ENCODE measurements around the gene UACA.
A peak's percentile ranks its signal among the peaks of the same experiment; 100 is the strongest.

UACA gene

GRCh38 chr15:70643106-70643782, 120.1 kb downstream of the UACA start:
- WGBS (ENCODE audit: insufficient coverage), result 94% methylated on average over 6 of the region's 8 CpGs
- POLR2A ChIA-PET, result interaction anchor here (1.6 kb wide), 1 partner anchor 10 kb away, joined by 3 read pairs; no protein-coding TSS in a partner anchor
- H3K36me3 ChIP-seq (ENCODE audit: control insufficient read depth in 4 of 4, insufficient read depth in 4 of 4, low read length in 3 of 4), result no peaks in the 10 kb centered on the region

GRCh38 chr15:70636540-70637165, 126.7 kb downstream of the UACA start:
- H3K9me3 ChIP-seq (ENCODE audit: control extremely low read depth in 1 of 5, control insufficient read depth in 4 of 5, insufficient read depth in 2 of 5, low read depth in 1 of 5, low read length in 4 of 5), result no peaks in the 10 kb centered on the region
- H3K27ac ChIP-seq (ENCODE audit: insufficient read depth in 1 of 2, low read depth in 1 of 2, low read length in 2 of 2, poor library complexity in 1 of 2, severe bottlenecking in 2 of 2), result no peak overlapping the region
- H3K4me3 ChIP-seq (ENCODE audit: control insufficient read depth in 1 of 7, extremely low read depth in 1 of 7, insufficient read depth in 4 of 7, low read depth in 2 of 7, low read length in 6 of 7), result peak overlapping the region in 1 of 7 experiments; percentile 10
- peak; percentile 48 to 75 (median 71) for DNase-seq
- peaks cover 3 to 37% (median 6%) of the 10 kb centered on the region in 4 experiments for H3K4me1 ChIP-seq (ENCODE audit: control extremely low read depth in 1 of 4, control insufficient read depth in 4 of 4, insufficient read depth in 4 of 4, low read length in 3 of 4)
- POLR2A ChIA-PET, result no interaction called here
- H3K36me3 ChIP-seq (ENCODE audit: control insufficient read depth in 4 of 4, insufficient read depth in 4 of 4, low read length in 3 of 4), result no peaks in the 10 kb centered on the region
- peaks cover 0 to 7% (median 2%) of the 10 kb centered on the region in 5 experiments for H3K27me3 ChIP-seq (replicated peaks in 2 of 5; ENCODE audit: control insufficient read depth in 4 of 5, insufficient read depth in 5 of 5, low read length in 4 of 5)
- WGBS (ENCODE audit: insufficient coverage), result 11% methylated on average over 4 of the region's 5 CpGs
- CTCF ChIA-PET, result interaction anchor here (0.8 to 1.7 kb wide), 5 partner anchors 8 to 1161 kb away, joined by 3 to 6 read pairs (median 3); no protein-coding TSS in a partner anchor

More at GRCh38 chr15:70643106-70643782, 120.1 kb downstream of the UACA start:
- Histone ChIP-seq H3K9me3 (ENCODE audit: control extremely low read depth in 1 of 5, control insufficient read depth in 4 of 5, insufficient read depth in 2 of 5, low read depth in 1 of 5, low read length in 4 of 5) (no peaks in the 10 kb centered on the region), H3K27me3 (replicated peaks in 2 of 5; ENCODE audit: control insufficient read depth in 4 of 5, insufficient read depth in 5 of 5, low read length in 4 of 5) (peaks cover 0 to 11% (median 7%) of the 10 kb centered on the region in 5 experiments), H3K4me1 (ENCODE audit: control extremely low read depth in 1 of 4, control insufficient read depth in 4 of 4, insufficient read depth in 4 of 4, low read length in 3 of 4) (no peaks in the 10 kb centered on the region), H3K4me3 (ENCODE audit: control insufficient read depth in 1 of 7, extremely low read depth in 1 of 7, insufficient read depth in 4 of 7, low read depth in 2 of 7, low read length in 6 of 7) (no peak overlapping the region), H3K27ac (ENCODE audit: insufficient read depth in 1 of 2, low read depth in 1 of 2, low read length in 2 of 2, poor library complexity in 1 of 2, severe bottlenecking in 2 of 2) (no peak overlapping the region)
- no peak for DNase-seq
- CTCF ChIA-PET, result interaction anchor here (1.1 to 1.2 kb wide), 2 partner anchors 11 to 44 kb away, joined by 3 to 4 read pairs; no protein-coding TSS in a partner anchor

- POLR2A ChIA-PET, result no interaction called here
- Histone ChIP-seq H3K27me3 (replicated peaks in 2 of 5; ENCODE audit: control insufficient read depth in 4 of 5, insufficient read depth in 5 of 5, low read length in 4 of 5) (peaks cover 0 to 9% (median 2%) of the 10 kb centered on the region in 5 experiments), H3K4me1 (ENCODE audit: control extremely low read depth in 1 of 4, control insufficient read depth in 4 of 4, insufficient read depth in 4 of 4, low read length in 3 of 4) (peaks cover 3 to 44% (median 6%) of the 10 kb centered on the region in 4 experiments), H3K27ac (ENCODE audit: insufficient read depth in 1 of 2, low read depth in 1 of 2, low read length in 2 of 2, poor library complexity in 1 of 2, severe bottlenecking in 2 of 2) (no peak overlapping the region), H3K36me3 (ENCODE audit: control insufficient read depth in 4 of 4, insufficient read depth in 4 of 4, low read length in 3 of 4) (no peaks in the 10 kb centered on the region), H3K4me3 (ENCODE audit: control insufficient read depth in 1 of 7, extremely low read depth in 1 of 7, insufficient read depth in 4 of 7, low read depth in 2 of 7, low read length in 6 of 7) (no peak overlapping the region), H3K9me3 (ENCODE audit: control extremely low read depth in 1 of 5, control insufficient read depth in 4 of 5, insufficient read depth in 2 of 5, low read depth in 1 of 5, low read length in 4 of 5) (no peaks in the 10 kb centered on the region)
- no peak for DNase-seq
- CTCF ChIA-PET, result interaction anchor here (0.8 to 1.7 kb wide), 2 partner anchors 50 to 67 kb away, joined by 3 to 5 read pairs; no protein-coding TSS in a partner anchor
- 100% methylated on average over 2 of the region's 2 CpGs for WGBS (ENCODE audit: insufficient coverage)
These were observed 127.5 kb downstream of the UACA start for GRCh38 chr15:70635895-70636294.

- CTCF ChIA-PET, result interaction anchor here (1.5 to 1.7 kb wide), 2 partner anchors 17 to 65 kb away, joined by 3 to 7 read pairs; no protein-coding TSS in a partner anchor
These were observed 129.4 kb downstream of the UACA start for GRCh38 chr15:70633991-70634390.

GRCh38 chr15:70633103-70633831, 130.1 kb downstream of the UACA start:
- peak in 1 of 3 donors; percentile 8 for DNase-seq
- WGBS (ENCODE audit: insufficient coverage), result 69% methylated on average over 8 of the region's 12 CpGs
- Histone ChIP-seq H3K4me1 (ENCODE audit: control extremely low read depth in 1 of 4, control insufficient read depth in 4 of 4, insufficient read depth in 4 of 4, low read length in 3 of 4) (peaks cover 3 to 71% (median 9%) of the 10 kb centered on the region in 4 experiments), H3K36me3 (ENCODE audit: control insufficient read depth in 4 of 4, insufficient read depth in 4 of 4, low read length in 3 of 4) (no peaks in the 10 kb centered on the region), H3K9me3 (ENCODE audit: control extremely low read depth in 1 of 5, control insufficient read depth in 4 of 5, insufficient read depth in 2 of 5, low read depth in 1 of 5, low read length in 4 of 5) (no peaks in the 10 kb centered on the region), H3K27me3 (replicated peaks in 2 of 5; ENCODE audit: control insufficient read depth in 4 of 5, insufficient read depth in 5 of 5, low read length in 4 of 5) (peaks cover 0 to 9% (median 0%) of the 10 kb centered on the region in 5 experiments), H3K4me3 (ENCODE audit: control insufficient read depth in 1 of 7, extremely low read depth in 1 of 7, insufficient read depth in 4 of 7, low read depth in 2 of 7, low read length in 6 of 7) (no peak overlapping the region), H3K27ac (ENCODE audit: insufficient read depth in 1 of 2, low read depth in 1 of 2, low read length in 2 of 2, poor library complexity in 1 of 2, severe bottlenecking in 2 of 2) (no peak overlapping the region)
- POLR2A ChIA-PET, result interaction anchor here (1.0 kb wide), 2 partner anchors 10 to 26 kb away, joined by 3 read pairs; no protein-coding TSS in a partner anchor
- CTCF ChIA-PET, result interaction anchor here (1.2 to 1.7 kb wide), 2 partner anchors 11 to 64 kb away, joined by 4 to 7 read pairs; no protein-coding TSS in a partner anchor

More at GRCh38 chr15:70633991-70634390, 129.4 kb downstream of the UACA start:
- no peak overlapping the region for H3K4me3 ChIP-seq (ENCODE audit: control insufficient read depth in 1 of 7, extremely low read depth in 1 of 7, insufficient read depth in 4 of 7, low read depth in 2 of 7, low read length in 6 of 7)
- no peaks in the 10 kb centered on the region for H3K9me3 ChIP-seq (ENCODE audit: control extremely low read depth in 1 of 5, control insufficient read depth in 4 of 5, insufficient read depth in 2 of 5, low read depth in 1 of 5, low read length in 4 of 5)
- no peak overlapping the region for H3K27ac ChIP-seq (ENCODE audit: insufficient read depth in 1 of 2, low read depth in 1 of 2, low read length in 2 of 2, poor library complexity in 1 of 2, severe bottlenecking in 2 of 2)
- peaks cover 3 to 63% (median 6%) of the 10 kb centered on the region in 4 experiments for H3K4me1 ChIP-seq (ENCODE audit: control extremely low read depth in 1 of 4, control insufficient read depth in 4 of 4, insufficient read depth in 4 of 4, low read length in 3 of 4)
- no peak for DNase-seq
- H3K27me3 ChIP-seq (replicated peaks in 2 of 5; ENCODE audit: control insufficient read depth in 4 of 5, insufficient read depth in 5 of 5, low read length in 4 of 5), result peaks cover 0 to 9% (median 0%) of the 10 kb centered on the region in 5 experiments
- WGBS (ENCODE audit: insufficient coverage), result 98% methylated on average over 5 of the region's 7 CpGs
- POLR2A ChIA-PET, result interaction anchor here (1.0 kb wide), 2 partner anchors 10 to 27 kb away, joined by 3 read pairs; no protein-coding TSS in a partner anchor
- no peaks in the 10 kb centered on the region for H3K36me3 ChIP-seq (ENCODE audit: control insufficient read depth in 4 of 4, insufficient read depth in 4 of 4, low read length in 3 of 4)

GRCh38 chr15:70632491-70633102, 130.8 kb downstream of the UACA start:
- WGBS (ENCODE audit: insufficient coverage), result 78% methylated on average over 4 of the region's 5 CpGs
- H3K27me3 ChIP-seq (replicated peaks in 2 of 5; ENCODE audit: control insufficient read depth in 4 of 5, insufficient read depth in 5 of 5, low read length in 4 of 5), result peaks cover 0 to 9% (median 0%) of the 10 kb centered on the region in 5 experiments
- POLR2A ChIA-PET, result interaction anchor here (1.0 kb wide), 1 partner anchor 11 kb away, joined by 3 read pairs; no protein-coding TSS in a partner anchor
- H3K4me1 ChIP-seq (ENCODE audit: control extremely low read depth in 1 of 4, control insufficient read depth in 4 of 4, insufficient read depth in 4 of 4, low read length in 3 of 4), result peaks cover 3 to 77% (median 16%) of the 10 kb centered on the region in 4 experiments
- no peak overlapping the region for H3K4me3 ChIP-seq (ENCODE audit: control insufficient read depth in 1 of 7, extremely low read depth in 1 of 7, insufficient read depth in 4 of 7, low read depth in 2 of 7, low read length in 6 of 7)
- no peaks in the 10 kb centered on the region for H3K36me3 ChIP-seq (ENCODE audit: control insufficient read depth in 4 of 4, insufficient read depth in 4 of 4, low read length in 3 of 4)
- H3K9me3 ChIP-seq (ENCODE audit: control extremely low read depth in 1 of 5, control insufficient read depth in 4 of 5, insufficient read depth in 2 of 5, low read depth in 1 of 5, low read length in 4 of 5), result no peaks in the 10 kb centered on the region
- H3K27ac ChIP-seq (ENCODE audit: insufficient read depth in 1 of 2, low read depth in 1 of 2, low read length in 2 of 2, poor library complexity in 1 of 2, severe bottlenecking in 2 of 2), result no peak overlapping the region
- CTCF ChIA-PET, result interaction anchor here (1.2 kb wide), 1 partner anchor 12 kb away, joined by 4 read pairs; no protein-coding TSS in a partner anchor
- DNase-seq, result peak in 2 of 3 donors; percentile 25 to 50

Data from common myeloid progenitor, CD34-positive (primary cell).